Common myeloid progenitor, CD34-positive (primary cell): Measurements from ENCODE around the gene NPRL2.

Source experiments
- CTCF ChIA-PET: fragments of 350-600 bp; sonication (Branson Sonifier 250); formaldehyde crosslinking; loops from one replicate; lab custom pipeline; 2021; ENCODE audit warnings: antibody characterized with exemption; lab: Charles Lee
- POLR2A ChIA-PET: fragments of 350-600 bp; sonication (Branson Sonifier 250); formaldehyde crosslinking; loops from one replicate; lab custom pipeline; 2021; ENCODE audit warnings: antibody characterized with exemption; lab: Charles Lee
- DNase-seq, 3 donors: peaks; one replicate each; pipeline versions ENCODE4 v3.0.0 to v3.0.0-alpha.2; 2013
- H3K27ac ChIP-seq, 2 experiments: 1 replicate in 1 of 2; 2 replicates in 1 of 2; pipeline ENCODE4 v1.7.0; 2013; ENCODE audit warnings: inconsistent platforms in 2 of 2, low read length in 2 of 2, mild to moderate bottlenecking in 2 of 2, low read depth in 1 of 2, moderate library complexity in 1 of 2; ENCODE audit not compliant: severe bottlenecking in 2 of 2, insufficient read depth in 1 of 2, poor library complexity in 1 of 2
- H3K27me3 ChIP-seq, 5 experiments: replicated peaks in 2 of 5; 1 replicate in 3 of 5; 2 replicates in 2 of 5; pipeline versions ENCODE4 v1.6.1 to v1.7.0; 2013; ENCODE audit warnings: low read length in 4 of 5, mild to moderate bottlenecking in 2 of 5, moderate library complexity in 2 of 5, inconsistent platforms in 1 of 5; ENCODE audit not compliant: insufficient read depth in 5 of 5, control insufficient read depth in 4 of 5
- H3K36me3 ChIP-seq, 4 experiments: 1 replicate in 2 of 4; 2 replicates in 2 of 4; pipeline versions ENCODE4 v1.6.1 to v1.7.0; 2013; ENCODE audit warnings: low read length in 3 of 4, control low read depth in 1 of 4, mild to moderate bottlenecking in 1 of 4; ENCODE audit not compliant: control insufficient read depth in 4 of 4, insufficient read depth in 4 of 4
- H3K4me1 ChIP-seq, 4 experiments: 1 replicate in 3 of 4; 2 replicates in 1 of 4; pipeline versions ENCODE4 v1.6.1 to v1.7.1; 2013; ENCODE audit warnings: low read length in 3 of 4, mild to moderate bottlenecking in 3 of 4, control low read depth in 1 of 4, inconsistent platforms in 1 of 4, moderate library complexity in 1 of 4; ENCODE audit not compliant: control insufficient read depth in 4 of 4, insufficient read depth in 4 of 4; ENCODE audit errors: control extremely low read depth in 1 of 4
- H3K4me3 ChIP-seq, 7 experiments: 1 replicate in 4 of 7; 2 replicates in 3 of 7; pipeline versions ENCODE4 v1.5.1 to v1.7.0; 2013; ENCODE audit warnings: mild to moderate bottlenecking in 7 of 7, low read length in 6 of 7, moderate library complexity in 6 of 7, inconsistent platforms in 2 of 7, low read depth in 2 of 7, control low read depth in 1 of 7; ENCODE audit not compliant: insufficient read depth in 4 of 7, control insufficient read depth in 1 of 7; ENCODE audit errors: extremely low read depth in 1 of 7
- H3K9me3 ChIP-seq, 5 experiments: 1 replicate in 4 of 5; 2 replicates in 1 of 5; pipeline versions ENCODE4 v1.6.1 to v1.7.1; 2013; ENCODE audit warnings: low read length in 4 of 5, mild to moderate bottlenecking in 2 of 5, inconsistent platforms in 1 of 5, low read depth in 1 of 5, moderate library complexity in 1 of 5; ENCODE audit not compliant: control insufficient read depth in 4 of 5, insufficient read depth in 2 of 5; ENCODE audit errors: control extremely low read depth in 1 of 5
- WGBS: methylation state at CpG from one replicate; pipeline ENCODE4 v1.1.5; 2013; ENCODE audit not compliant: insufficient coverage; 5-methylcytosine and 5-hydroxymethylcytosine counted together

The NPRL2 gene

GRCh38 chr3:50365080-50365841 is 14.7 kb upstream of the NPRL2 start:
- H3K4me1 ChIP-seq, result peaks cover 0 to 18% (median 14%) of the 10 kb centered on the region in 4 experiments
- peak; percentile 91 to 96 (median 96) for DNase-seq
- H3K36me3 ChIP-seq, result no peaks in the 10 kb centered on the region
- H3K9me3 ChIP-seq, result no peaks in the 10 kb centered on the region
- peak overlapping the region in 1 of 2 experiments; percentile 45 for H3K27ac ChIP-seq
- H3K27me3 ChIP-seq, result peaks cover 0 to 8% (median 0%) of the 10 kb centered on the region in 5 experiments
- POLR2A ChIA-PET, result interaction anchor here (0.8 kb wide), 1 partner anchor 15 kb away, joined by 3 read pairs; the partner anchor contains the start of genes CYB561D2 and NPRL2
- CTCF ChIA-PET, result interaction anchor here (0.7 to 3.9 kb wide), 7 partner anchors 9 to 184 kb away, joined by 3 to 28 read pairs (median 3); partner anchors contain the start of genes CYB561D2 and NPRL2
- WGBS, result 5% methylated on average over 32 of the region's 53 CpGs
- peak overlapping the region; percentile 18 to 84 (median 61) for H3K4me3 ChIP-seq

- CTCF ChIA-PET, result interaction anchor here (0.7 to 3.9 kb wide), 6 partner anchors 8 to 185 kb away, joined by 3 to 28 read pairs (median 4); partner anchors contain the start of genes CYB561D2 and NPRL2
- peak in 2 of 3 donors; percentile 40 to 47 for DNase-seq
- peaks cover 0 to 8% (median 0%) of the 10 kb centered on the region in 5 experiments for H3K27me3 ChIP-seq
- H3K36me3 ChIP-seq, result no peaks in the 10 kb centered on the region
- WGBS, result 2% methylated on average over 45 of the region's 48 CpGs
- H3K4me3 ChIP-seq, result peak overlapping the region; percentile 19 to 84 (median 54)
- H3K4me1 ChIP-seq, result peaks cover 0 to 18% (median 17%) of the 10 kb centered on the region in 4 experiments
- no peak overlapping the region for H3K27ac ChIP-seq
- H3K9me3 ChIP-seq, result no peaks in the 10 kb centered on the region
- POLR2A ChIA-PET, result interaction anchor here (0.8 kb wide), 1 partner anchor 14 kb away, joined by 3 read pairs; the partner anchor contains the start of genes CYB561D2 and NPRL2
Observed at GRCh38 chr3:50364573-50365079, 14.1 kb upstream of the NPRL2 start.

GRCh38 chr3:50359760-50360110 is 9.2 kb upstream of the NPRL2 start:
- Histone ChIP-seq H3K9me3 (no peaks in the 10 kb centered on the region), H3K36me3 (peaks cover 0 to 37% (median 22%) of the 10 kb centered on the region in 4 experiments), H3K27ac (no peak overlapping the region), H3K4me1 (peaks cover 11 to 44% (median 42%) of the 10 kb centered on the region in 4 experiments), H3K27me3 (peaks cover 0 to 4% (median 0%) of the 10 kb centered on the region in 5 experiments), H3K4me3 (peak overlapping the region in 6 of 7 experiments; percentile 73 to 95 (median 84))
- POLR2A ChIA-PET, result interaction anchor here (1.3 kb wide), 1 partner anchor 23 kb away, joined by 4 read pairs; no protein-coding TSS in a partner anchor
- WGBS, result 22% methylated on average over 7 of the region's 8 CpGs
- DNase-seq, result no peak
- CTCF ChIA-PET, result interaction anchor here (1.3 kb wide), 1 partner anchor 11 kb away, joined by 4 read pairs; no protein-coding TSS in a partner anchor

GRCh38 chr3:50358911-50359759 is 8.6 kb upstream of the NPRL2 start, which contains the start of gene TMEM115:
Gene TMEM115, minus strand, starts transcription at chr3:50359521. Its CDS starts 458 bp downstream, at chr3:50359063.
- CTCF ChIA-PET, result interaction anchor here (1.3 kb wide), 1 partner anchor 11 kb away, joined by 4 read pairs; no protein-coding TSS in a partner anchor
- Histone ChIP-seq H3K27me3 (peaks cover 0 to 3% (median 0%) of the 10 kb centered on the region in 5 experiments), H3K9me3 (no peaks in the 10 kb centered on the region), H3K4me3 (peak within 1 kb of the TSS; percentile 52 to 95 (median 83)), H3K36me3 (peaks cover 0 to 43% (median 28%) of the 10 kb centered on the region in 4 experiments), H3K27ac (peak within 1 kb of the TSS; percentile 89 to 95), H3K4me1 (peaks cover 11 to 38% (median 36%) of the 10 kb centered on the region in 4 experiments)
- peak; percentile 97 to 99 (median 98) for DNase-seq
- POLR2A ChIA-PET, result interaction anchor here (0.6 to 1.3 kb wide), 2 partner anchors 22 to 124 kb away, joined by 3 to 4 read pairs; no protein-coding TSS in a partner anchor
- 2% methylated on average over 60 of the region's 64 CpGs for WGBS

- Histone ChIP-seq H3K4me3 (peak overlapping the region; percentile 52 to 95 (median 83)), H3K4me1 (peaks cover 11 to 37% (median 36%) of the 10 kb centered on the region in 4 experiments), H3K9me3 (no peaks in the 10 kb centered on the region), H3K27me3 (no peaks in the 10 kb centered on the region), H3K36me3 (peaks cover 0 to 50% (median 34%) of the 10 kb centered on the region in 4 experiments), H3K27ac (peak overlapping the region; percentile 89 to 95)
- WGBS, result 85% methylated on average over 16 of the region's 24 CpGs
- CTCF ChIA-PET, result interaction anchor here (0.7 to 4.3 kb wide), 2 partner anchors 11 to 19 kb away, joined by 3 to 29 read pairs; no protein-coding TSS in a partner anchor
- POLR2A ChIA-PET, result no interaction called here
- DNase-seq, result no peak
Observed at GRCh38 chr3:50358355-50358910, 7.9 kb upstream of the NPRL2 start.

- POLR2A ChIA-PET, result interaction anchor here (1.5 kb wide), 1 partner anchor 10 kb away, joined by 4 read pairs; no protein-coding TSS in a partner anchor
- no peaks in the 10 kb centered on the region for H3K27me3 ChIP-seq
- H3K4me1 ChIP-seq, result peaks cover 11 to 45% (median 38%) of the 10 kb centered on the region in 4 experiments
- peak overlapping the region in 6 of 7 experiments; percentile 8 to 95 (median 84) for H3K4me3 ChIP-seq
- 86% methylated on average over 1 of the region's 1 CpG for WGBS
- CTCF ChIA-PET, result interaction anchor here (0.6 to 4.3 kb wide), 10 partner anchors 8 to 161 kb away, joined by 3 to 29 read pairs (median 4); partner anchors contain the start of gene ZMYND10
- peaks cover 0 to 56% (median 38%) of the 10 kb centered on the region in 4 experiments for H3K36me3 ChIP-seq
- H3K27ac ChIP-seq, result peak overlapping the region; percentile 29 to 95
- H3K9me3 ChIP-seq, result no peaks in the 10 kb centered on the region
- no peak for DNase-seq
Observed at GRCh38 chr3:50357481-50357880, 6.9 kb upstream of the NPRL2 start.
